RCC 7860 (cell line): ENCODE results near the gene RBBP4.
"Not testable (repeated sequence)": the region's sequence is repeated elsewhere in the genome, so short reads cannot be mapped to it uniquely, and the experiment has no call there.

ENCODE experiments used
- DNase-seq: peaks from one replicate; pipeline ENCODE4 v3.0.0-alpha.2; 2015; ENCODE audit warnings: low spot score
- FAIRE-seq: peaks from 2 replicates; lab custom pipeline; 2012; peaks lifted over from hg19 to GRCh38; lab: Jason Lieb, UNC

Gene RBBP4

DNA sequence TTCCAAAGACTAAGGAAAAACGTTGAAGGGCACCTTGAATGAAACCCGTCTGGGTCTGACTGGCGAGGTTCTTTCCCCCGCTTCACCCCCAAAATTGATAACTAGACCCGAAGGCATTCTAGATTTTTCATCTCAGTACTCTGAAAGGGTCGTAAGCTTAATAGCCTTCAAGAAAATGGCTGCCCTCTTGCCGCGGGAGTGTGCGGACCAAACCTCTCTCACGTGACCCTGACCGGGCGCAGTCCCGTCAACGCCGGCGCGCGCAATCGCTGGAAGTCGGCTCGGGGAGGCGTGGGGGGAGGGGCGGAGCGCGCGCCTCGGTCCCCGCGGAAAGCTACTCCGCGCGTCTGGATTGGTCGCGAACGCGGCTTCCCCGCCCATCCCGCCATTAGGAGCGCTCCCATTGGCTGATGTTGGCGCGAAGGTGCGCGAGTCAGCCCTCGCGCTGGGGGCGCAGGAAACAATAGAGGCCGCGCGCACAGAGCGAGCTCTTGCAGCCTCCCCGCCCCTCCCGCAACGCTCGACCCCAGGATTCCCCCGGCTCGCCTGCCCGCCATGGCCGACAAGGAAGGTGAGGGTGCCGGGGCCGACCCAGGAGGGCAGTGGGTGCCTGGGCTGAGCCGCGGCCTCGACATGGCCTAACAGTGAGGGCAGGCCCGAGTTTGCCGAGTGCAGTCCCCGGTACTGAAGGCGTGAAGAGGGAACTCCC lies at the start of gene RBBP4:
Gene RBBP4 (plus strand): TSS at position 457 of the 709 bp plus-strand sequence. CDS start 99 bp downstream, at position 556.
- DNase-seq: peak; percentile 92
- FAIRE-seq: peak; percentile 60

DNA sequence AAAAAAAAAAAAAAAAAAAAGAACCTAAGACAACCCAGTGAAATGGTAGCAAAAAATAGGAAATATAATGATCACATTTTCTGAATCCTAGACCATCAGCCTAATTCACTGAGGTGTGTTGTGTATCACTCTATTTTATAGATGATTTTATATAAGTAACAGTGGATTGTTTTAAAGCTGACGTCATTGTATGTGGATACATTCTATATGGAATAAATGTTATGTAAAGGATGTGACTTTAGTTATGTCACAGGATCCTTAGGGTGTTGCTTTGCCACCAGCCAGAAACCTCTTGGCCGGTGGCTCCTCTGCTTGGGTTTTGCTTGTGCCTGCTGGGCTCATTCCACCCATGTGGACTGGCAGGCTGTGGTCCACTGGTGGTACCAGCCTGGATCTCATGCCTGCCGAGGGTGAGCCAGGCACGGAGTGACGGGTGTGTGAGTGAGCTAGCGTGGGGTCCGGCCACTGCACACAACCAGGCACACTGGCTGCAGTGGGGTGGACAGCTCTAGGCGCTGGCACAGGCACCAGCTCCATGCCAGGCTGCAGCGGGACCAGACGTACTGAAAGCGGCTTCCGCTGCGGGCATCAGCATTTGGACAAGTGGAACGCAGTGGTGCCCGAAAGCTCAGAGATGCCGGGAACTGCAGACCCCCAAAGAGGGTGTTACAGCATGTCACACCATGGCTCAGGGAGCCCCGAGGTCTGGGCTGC lies 45.1 kb upstream of the RBBP4 start:
- FAIRE-seq (no peak), DNase-seq (no peak)

DNA sequence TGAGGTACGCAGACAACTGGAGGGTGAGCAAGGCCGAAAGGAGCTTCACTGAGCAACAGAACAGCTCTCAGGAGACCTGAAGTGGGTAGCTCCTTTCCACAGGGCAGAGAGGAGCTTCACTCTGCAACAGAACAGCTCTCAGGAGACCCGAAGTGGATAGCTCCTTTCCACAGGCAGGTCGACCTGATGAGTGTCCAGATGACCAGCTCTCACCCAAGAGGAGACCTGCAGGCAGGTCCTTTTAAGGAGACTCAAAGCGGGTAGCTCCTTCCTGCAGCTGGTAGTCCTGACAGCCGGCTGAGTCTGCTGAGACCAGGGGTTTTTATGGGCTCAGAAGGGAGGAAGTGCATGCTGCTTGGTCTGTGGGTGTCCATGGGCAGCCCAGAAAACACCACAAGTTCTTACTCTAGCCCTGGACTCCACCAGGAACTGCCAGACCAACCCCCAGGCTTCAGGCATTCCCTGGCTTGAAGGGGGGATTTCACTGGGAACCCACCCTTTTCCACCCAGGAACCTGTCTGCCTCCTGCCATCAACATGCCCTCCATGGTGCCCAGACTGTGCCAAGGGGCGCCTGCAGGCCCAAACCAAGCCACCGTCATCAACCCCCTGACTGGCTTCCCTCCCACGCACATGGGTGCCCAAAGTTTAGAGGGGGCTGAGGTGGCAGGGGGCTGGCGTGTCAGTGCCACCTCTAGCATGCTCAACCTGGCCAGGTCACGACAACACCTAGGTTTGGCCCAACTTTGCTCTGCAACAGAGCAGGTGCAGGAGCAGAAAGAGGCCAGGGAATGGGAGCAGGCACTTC lies 44.2 kb upstream of the RBBP4 start:
- no peak for DNase-seq
- no peak for FAIRE-seq

DNA sequence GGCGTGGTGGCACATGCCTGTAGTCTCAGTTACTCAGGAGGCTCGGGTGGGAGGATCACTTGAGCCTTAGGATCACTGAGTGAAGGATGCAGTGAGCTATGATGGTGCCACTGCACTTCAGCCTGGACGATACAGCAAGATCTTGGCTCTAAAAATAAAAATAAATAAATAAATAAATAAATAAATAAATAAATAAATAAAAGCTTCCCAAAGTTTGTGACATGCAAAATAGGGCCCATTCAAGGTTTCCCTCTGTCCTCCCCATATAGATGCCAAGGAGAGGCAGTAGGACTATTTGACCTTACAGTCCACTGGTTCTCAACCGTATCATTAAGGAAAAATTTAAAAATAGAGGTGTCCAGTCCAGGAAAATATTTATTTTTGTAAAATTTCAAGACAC lies 41.8 kb upstream of the RBBP4 start:
- DNase-seq (no peak), FAIRE-seq (no peak)

DNA sequence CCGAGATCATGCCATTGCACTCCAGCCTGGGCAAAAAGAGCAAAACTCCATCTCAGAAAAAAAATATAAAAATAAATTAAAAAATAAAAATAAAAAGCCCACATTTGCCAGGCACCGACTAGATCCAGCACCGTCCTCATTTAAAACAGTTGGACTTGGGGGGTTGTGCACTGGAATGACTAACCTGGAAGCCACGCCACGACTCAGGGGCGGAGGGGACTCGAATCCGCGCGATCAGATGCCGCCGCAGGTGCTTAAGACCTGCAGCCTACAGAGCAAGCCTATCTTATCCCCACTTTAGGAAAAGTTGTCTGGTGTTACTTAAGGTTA lies 39.2 kb upstream of the RBBP4 start:
- FAIRE-seq (no peak), DNase-seq (no peak)

DNA sequence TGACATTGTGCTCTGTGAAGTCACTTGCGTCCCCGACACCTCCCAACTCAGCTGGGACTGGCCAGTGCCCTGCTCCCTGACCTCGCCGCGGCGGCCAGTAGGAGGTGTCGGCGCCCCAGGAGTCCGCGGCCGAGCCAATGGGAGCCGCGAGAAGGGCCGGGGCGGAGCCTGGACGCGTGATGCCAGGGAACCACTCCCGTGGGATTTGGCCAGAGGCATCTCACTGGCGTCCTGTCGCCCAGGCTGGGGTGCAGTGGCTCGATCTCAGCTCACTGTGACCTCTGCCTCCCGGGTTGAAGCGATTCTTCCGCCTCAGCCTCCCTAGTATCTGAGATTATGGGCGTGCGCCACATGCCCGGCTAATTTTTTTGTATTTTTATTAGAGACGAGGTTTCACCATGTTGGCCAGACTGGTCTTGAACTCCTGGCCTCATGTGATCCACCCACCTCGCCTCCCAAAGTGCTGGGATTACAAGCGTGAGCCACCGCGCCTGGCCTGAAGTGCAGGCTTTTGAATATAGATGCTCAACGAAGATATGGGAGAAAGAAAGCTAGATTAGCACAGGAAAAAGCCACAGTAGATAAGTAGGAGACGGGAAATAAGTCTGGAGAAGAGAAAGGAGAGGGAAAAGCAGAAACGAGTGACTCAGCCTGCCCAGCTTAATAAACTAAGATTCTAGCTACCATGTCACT lies 38.7 kb upstream of the RBBP4 start:
- DNase-seq: peak; percentile 38

DNA sequence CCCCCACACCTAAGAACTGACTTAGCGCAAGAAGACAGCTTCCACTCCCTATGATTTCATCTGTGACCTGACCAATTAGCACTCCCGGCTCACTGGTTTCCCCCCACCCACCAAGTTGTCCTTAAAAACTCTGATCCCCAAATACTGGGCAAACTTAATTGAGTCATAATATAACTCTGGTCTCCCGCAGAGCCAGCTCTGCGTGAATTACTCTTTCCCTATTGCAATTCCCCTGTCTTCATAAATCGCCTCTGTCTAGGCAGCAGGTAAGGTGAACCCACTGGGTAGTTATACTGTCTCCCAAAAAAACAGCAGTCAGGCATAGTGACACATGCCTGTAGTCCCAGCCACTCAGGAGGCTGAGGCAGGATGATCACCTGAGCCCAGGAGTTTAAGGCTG lies 37.5 kb upstream of the RBBP4 start:
- FAIRE-seq: no peak
- DNase-seq: no peak

More for the DNA sequence above, 38.7 kb upstream of the RBBP4 start:
- no peak for FAIRE-seq

DNA sequence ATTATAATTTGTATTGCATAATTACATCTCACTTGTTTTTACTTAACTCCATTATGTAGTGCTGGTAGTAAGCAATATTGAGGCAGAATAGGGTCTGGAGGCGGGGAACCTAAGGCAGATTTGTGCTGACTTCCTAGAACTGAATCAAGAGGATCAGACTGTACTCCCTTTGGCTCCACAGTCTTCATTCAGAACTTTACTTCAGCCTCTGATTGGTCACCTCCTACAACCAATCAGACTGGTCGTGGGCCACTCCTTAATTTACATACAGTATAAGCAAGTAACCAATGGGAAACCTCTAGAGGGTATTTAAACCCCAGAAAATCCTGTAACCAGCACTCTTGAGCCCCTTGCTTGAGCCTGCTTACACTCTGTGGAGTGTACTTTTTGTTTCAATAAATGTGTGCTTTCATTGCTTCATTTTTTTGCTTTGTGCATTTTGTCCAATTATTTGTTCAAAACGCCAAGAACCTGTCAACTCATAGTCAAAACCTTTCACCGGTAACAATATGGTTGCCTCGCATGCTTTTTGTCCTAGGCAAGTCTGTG lies 32.3 kb upstream of the RBBP4 start:
- FAIRE-seq (no peak), DNase-seq (no peak)

DNA sequence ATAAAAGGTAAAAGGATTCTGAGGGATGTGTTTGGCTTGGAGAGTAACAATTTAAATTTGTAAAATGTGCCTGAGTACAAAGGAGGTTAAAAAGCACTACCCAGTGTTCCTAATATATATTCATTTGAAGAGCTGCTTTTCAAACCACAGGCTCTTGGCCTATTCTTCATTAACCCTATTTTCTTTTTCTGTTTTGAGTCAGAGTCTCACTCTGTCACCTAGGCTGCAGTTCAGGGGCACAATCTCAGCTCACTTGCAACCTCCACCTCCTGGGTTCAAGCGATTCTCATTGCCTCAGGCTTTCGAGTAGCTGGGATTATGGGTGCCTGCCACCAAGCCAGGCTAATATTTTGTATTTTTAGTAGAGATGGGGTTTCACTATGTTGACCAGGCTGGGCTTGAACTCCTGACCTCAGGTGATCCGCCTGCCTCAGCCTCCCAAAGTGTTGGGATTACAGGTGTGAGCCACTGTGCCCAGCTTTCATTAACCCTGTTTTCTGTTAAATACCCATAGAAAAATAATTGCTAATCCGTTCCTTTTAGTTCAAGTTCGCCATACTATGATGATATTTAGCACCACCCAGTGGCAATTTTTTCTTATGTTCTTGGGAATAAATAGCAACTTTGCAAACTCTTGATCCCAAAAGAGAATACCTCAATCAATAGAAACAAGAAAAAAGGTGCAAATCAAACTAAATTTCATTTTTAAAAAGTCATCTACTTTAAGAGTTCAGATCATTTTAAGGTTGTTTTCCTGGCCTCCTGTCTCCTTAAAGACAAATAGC lies 31.1 kb upstream of the RBBP4 start:
- DNase-seq (no peak), FAIRE-seq (no peak)

DNA sequence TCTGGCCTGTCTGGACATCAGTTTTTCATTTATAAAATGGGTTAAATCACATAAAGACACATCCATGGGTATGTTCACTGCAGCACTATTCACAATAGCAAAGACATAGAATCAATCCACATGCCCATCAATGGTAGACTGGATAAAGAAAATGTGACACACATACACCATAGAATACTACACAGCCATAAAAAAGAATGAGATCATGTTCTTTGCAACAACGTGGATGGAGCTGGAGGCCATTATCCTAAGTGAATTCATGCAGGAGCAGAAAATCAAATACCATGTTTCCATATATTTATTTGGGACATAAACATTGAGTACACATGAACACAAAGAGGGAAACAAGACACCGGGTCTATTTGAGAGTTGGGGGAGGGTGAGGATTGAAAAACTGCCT lies 28.8 kb upstream of the RBBP4 start:
- no peak for FAIRE-seq

DNA sequence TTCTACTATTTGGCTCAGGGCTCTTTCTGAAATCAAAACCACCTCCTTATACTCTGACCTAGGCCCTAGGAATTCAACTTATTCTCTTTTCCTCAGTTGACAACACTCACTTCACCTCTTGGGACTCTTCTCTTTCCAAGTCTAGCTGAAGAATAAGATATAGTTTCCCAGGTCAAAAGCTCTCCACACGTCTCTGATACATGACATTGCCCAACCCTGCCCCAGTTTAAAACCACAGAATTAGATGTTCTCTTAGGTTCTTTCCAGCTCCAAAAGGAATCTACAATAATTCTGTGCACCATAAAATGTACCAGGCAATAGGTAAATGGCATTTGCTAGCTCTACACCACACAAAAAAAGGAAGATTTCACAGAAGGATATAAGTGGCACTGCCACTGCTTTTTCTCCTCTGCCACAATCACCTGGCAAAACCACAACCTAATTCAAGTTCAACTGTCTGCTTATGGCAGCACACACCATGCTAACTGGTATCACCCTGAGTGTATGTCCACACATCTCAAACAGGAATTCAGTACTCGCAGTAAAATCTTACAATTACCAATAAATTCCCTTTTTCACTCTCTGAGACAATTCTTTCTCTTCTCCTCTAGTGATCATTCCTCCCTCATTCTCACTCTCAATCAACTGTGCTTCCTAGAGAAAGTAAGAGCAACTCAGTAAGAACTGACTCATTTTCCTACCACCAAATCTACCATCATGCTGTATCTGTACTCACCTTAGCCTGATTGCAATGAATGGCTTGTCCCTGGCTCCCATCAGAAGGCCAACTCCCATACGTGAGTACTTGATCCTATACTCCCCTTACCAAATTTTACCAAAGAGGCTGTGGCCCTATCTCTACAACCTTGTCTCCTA lies 28.0 kb upstream of the RBBP4 start:
- no peak for DNase-seq
- FAIRE-seq: no peak

More for the DNA sequence above, 28.8 kb upstream of the RBBP4 start:
- no peak for DNase-seq

DNA sequence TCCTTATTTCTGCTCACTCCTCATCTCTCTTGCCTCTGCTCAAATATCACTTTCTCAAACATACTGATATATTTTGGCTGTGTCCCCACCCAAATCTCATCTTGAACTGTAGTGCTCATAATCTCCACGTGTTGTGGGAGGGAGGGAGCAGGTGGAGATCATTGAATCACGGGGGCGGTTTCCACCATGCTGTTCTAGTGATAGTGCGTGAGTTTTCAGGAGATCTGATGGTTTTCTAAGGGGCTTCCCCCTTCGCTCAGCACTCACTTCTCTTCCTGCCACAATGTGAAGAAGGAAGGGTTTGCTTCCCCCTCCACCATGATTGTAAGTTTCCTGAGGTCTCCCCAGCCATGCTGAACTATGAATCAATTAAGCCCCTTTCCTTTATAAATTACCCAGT lies 27.2 kb upstream of the RBBP4 start:
- DNase-seq (no peak), FAIRE-seq (no peak)

DNA sequence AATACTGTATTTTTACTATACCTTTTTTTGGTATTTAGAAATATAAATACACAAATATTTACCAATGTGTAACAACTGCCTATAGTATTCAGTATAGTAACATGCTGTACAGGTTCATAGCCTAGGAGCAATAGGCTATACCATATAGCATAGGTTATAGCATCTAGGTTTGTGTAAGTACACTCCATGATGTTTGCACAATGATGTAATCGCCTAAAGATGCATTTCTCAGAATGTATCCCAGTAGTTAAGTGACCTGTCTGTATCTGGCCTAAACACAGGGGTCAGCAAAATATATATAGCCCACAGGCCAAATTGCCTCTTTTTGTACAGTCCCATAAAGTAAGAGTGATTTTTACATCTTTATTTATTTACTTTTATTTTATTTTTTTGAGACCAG lies 24.8 kb upstream of the RBBP4 start:
- FAIRE-seq: no peak
- DNase-seq: no peak

DNA sequence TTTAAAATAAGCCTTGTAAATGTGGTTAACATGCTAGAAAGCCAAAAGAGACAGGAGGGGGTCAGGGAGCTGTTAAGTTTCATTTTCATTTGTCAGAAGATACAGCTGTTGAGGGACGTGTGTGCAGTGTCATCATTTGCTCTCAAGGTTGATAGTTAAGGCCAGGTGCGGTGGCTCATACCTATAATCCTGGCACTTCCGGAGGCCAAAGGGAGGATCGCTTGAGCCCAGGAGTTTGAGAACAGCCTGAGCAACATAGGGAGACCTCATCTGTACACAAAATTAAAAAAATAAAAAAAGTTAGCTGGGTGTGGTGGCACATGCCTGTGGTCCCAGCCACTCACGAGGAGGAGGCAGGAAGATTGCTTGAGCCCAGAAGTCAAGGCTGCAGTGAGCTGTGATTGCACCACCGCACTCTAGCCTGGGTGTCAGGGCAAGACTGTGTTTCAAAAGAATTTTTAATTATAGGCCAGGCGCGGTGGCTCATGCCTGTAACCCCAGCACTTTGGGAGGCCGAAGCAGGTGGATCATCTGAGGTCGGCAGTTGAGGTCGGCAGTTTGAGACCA lies 23.3 kb upstream of the RBBP4 start:
- DNase-seq (no peak), FAIRE-seq (no peak)

DNA sequence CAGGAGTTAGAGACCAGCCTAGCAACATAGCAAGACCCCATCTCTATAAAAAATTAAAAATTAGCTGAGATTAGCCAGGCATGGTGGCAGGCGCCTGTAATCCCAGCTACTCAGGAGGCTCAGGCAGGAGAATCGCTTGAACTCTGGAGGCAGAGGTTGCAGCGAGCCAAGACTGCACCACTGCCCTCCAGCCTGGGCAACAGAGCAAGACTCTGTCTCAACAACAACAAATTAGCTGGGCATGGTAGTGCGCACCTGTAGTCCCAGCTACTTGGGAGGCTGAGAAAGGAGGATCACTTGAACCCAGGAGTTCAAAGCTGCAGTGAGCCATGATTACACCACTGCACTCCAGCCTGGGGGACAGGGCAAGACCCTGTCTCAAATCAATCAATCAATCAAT lies 20.8 kb upstream of the RBBP4 start:
- DNase-seq, FAIRE-seq: not testable (repeated sequence)

DNA sequence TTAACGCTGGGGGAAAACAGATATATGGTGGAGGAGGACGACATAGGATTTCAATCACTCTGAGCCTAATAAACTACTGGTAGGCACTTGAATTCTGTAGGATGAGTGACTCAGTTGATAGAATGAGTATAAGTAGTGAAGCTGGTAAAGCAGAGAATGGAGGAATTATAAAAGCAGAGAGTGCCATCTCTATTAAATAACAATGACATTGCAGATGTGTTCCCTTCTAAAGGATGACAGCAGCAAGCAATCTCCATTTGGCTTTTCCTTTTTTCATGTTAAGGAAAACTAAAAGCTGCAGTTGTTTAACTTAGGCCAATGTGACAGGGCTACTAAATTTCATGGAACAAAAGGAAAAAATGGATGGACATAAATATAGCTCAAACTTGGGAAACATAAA lies 18.2 kb upstream of the RBBP4 start:
- DNase-seq (no peak), FAIRE-seq (no peak)

DNA sequence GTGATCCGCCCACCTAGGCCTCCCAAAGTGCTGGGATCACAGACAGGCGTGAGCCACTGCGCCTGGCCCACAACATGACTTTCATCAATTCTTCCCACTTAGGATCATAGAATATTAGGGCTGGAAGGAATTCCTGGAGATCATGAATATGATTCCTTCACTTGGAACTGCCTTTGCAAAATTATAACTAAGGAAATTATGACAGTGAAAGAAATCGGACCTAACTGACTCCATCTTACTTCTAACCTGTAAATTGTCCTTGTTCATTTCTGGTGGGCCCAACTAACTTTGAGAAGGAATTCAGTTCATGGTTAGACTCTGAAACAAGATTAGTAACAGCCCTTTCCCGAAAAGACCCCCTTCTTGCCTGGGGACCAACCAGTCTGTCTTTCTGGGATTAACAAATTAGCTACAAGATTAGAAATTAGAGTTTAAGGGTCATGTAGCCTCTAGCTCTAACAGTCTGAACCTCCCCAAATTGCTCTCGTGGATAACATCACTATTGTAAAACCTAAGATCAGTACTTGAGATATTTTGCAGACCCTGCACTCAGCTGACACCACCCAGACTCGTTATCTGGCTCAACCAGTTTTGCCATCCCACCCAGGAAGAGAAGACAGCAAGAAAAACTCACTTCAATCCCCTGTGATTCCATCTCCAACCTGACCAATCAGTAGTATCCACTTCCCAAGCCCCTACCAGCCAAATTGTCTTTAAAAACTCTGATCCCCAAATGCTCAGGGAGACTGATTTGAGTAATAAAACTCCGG lies 15.3 kb upstream of the RBBP4 start:
- DNase-seq: no peak
- no peak for FAIRE-seq
